ENCODE results near the gene EVI2B. TPM values are rescaled to one million over a fixed set of nuclear protein-coding genes. Genes with fewer than 3 reads are reported as not detected.

Gene EVI2B
- total RNA-seq, 4 donors from 2014 or later, result 1.4 to 21.0 (median 5.6) TPM

DNA sequence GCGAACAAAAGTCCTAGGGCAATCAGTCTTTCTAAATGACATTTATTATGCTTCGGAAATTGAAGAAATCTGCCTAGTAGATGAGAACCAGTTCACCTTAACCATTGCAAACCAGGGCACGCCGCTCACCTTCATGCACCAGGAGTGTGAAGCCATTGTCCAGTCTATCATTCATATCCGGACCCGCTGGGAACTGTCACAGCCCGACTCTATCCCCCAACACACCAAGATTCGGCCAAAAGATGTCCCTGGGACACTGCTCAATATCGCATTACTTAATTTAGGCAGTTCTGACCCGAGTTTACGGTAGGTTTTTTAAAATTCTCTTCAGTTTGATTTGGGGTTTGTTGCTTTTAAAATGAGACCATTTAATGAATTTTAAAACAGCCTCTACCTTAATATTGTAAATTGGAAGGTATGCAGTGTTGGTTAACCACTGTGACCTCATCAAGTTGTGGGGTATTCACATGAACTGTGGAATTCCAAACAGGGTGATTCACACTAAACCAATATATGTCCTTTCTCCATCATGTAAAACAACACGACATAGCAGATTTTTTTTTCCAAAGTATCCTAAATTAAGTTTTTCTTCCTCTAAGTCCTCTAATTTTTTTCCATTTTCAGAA lies 13.8 kb upstream of the EVI2B start:
- Histone ChIP-seq H3K36me3 (peaks cover 0 to 20% (median 8%) of the 10 kb centered on the region in 4 donors), H3K4me3 (no peak overlapping the region), H3K27me3 (no peaks in the 10 kb centered on the region), H3K27ac (no peak overlapping the region), H3K9me3 (no peaks in the 10 kb centered on the region), H3K4me1 (no peaks in the 10 kb centered on the region)
- intact Hi-C loops (cut with DNase I; ENCODE audit: low total_unique reads) (no loop called here), in situ Hi-C loops (cut with MboI; ENCODE audit: low pct_ligation_motif_present in 1 of 4, low pct_unique_long_range_greater_than_20kb in 1 of 4, low sequenced_read_pairs in 3 of 4) (no loop called here)
- TF ChIP-seq, protein P1, sequence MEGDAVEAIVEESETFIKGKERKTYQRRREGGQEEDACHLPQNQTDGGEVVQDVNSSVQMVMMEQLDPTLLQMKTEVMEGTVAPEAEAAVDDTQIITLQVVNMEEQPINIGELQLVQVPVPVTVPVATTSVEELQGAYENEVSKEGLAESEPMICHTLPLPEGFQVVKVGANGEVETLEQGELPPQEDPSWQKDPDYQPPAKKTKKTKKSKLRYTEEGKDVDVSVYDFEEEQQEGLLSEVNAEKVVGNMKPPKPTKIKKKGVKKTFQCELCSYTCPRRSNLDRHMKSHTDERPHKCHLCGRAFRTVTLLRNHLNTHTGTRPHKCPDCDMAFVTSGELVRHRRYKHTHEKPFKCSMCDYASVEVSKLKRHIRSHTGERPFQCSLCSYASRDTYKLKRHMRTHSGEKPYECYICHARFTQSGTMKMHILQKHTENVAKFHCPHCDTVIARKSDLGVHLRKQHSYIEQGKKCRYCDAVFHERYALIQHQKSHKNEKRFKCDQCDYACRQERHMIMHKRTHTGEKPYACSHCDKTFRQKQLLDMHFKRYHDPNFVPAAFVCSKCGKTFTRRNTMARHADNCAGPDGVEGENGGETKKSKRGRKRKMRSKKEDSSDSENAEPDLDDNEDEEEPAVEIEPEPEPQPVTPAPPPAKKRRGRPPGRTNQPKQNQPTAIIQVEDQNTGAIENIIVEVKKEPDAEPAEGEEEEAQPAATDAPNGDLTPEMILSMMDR (IDR thresholded peaks at IDR 0.05), result no peak
- TF ChIP-seq EP300 (IDR thresholded peaks at IDR 0.05; ENCODE audit: low read depth), result no peak
- no peak for TF ChIP-seq POLR2A (IDR thresholded peaks at IDR 0.05)
- no peak for TF ChIP-seq POLR2AphosphoS5 (IDR thresholded peaks at IDR 0.05)
- DNase-seq, result no peak
- 95 to 96% methylated on average over 9 to 12 of the region's 12 CpGs for WGBS, 2 donors (ENCODE audit: low coverage in 1 of 2)

DNA sequence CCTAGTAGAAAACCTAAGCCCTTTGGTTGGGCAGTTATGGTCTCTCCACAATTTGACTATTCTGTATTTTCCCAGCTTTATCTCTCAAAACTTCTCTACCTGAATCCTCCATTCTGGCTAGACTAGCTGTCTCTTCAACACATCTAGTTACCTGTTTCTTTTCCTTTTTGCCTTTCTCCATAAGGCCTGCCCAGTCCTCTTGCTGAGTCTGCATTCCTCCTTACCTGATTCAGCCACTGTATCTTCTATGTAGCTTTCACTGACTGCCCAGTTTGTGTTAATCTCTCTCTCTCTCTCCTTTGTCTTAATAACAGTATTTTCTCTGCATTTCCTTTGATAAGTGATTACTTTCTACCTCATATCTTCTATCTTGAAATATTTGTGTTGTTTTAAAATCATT lies 9.7 kb upstream of the EVI2B start:
- intact Hi-C loops (cut with DNase I; ENCODE audit: low total_unique reads), result no loop called here
- H3K36me3 ChIP-seq, result peaks cover 0 to 20% (median 5%) of the 10 kb centered on the region in 4 donors
- no peak overlapping the region for H3K27ac ChIP-seq
- TF ChIP-seq POLR2AphosphoS5 (IDR thresholded peaks at IDR 0.05) (no peak), EP300 (IDR thresholded peaks at IDR 0.05; ENCODE audit: low read depth) (no peak), POLR2A (IDR thresholded peaks at IDR 0.05) (no peak)
- TF ChIP-seq, protein P1 (IDR thresholded peaks at IDR 0.05), result no peak
- no peaks in the 10 kb centered on the region for H3K9me3 ChIP-seq
- no peaks in the 10 kb centered on the region for H3K27me3 ChIP-seq
- in situ Hi-C loops (cut with MboI; ENCODE audit: low pct_ligation_motif_present in 1 of 4, low pct_unique_long_range_greater_than_20kb in 1 of 4, low sequenced_read_pairs in 3 of 4), result no loop called here
- no peak overlapping the region for H3K4me3 ChIP-seq
- no peak for DNase-seq
- no peaks in the 10 kb centered on the region for H3K4me1 ChIP-seq

DNA sequence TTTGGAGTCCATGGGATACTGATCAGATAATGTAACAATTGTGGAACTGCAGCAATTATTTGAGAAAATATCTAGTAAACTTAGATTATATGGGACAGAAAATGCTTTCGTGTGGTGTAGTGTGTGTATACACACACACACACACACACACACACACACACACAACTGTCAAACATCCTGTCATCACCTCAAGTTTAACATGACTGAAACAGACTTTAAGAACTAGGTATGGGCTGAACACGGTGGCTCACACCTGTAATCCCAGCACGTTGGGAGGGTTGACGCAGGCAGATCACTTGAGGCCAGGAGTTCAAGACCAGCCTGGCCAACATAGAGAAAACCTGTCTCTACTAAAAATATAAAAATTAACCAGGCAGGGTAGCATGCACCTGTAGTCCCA lies 8.1 kb upstream of the EVI2B start:
- intact Hi-C loops (cut with DNase I; ENCODE audit: low total_unique reads) (no loop called here), in situ Hi-C loops (cut with MboI; ENCODE audit: low pct_ligation_motif_present in 1 of 4, low pct_unique_long_range_greater_than_20kb in 1 of 4, low sequenced_read_pairs in 3 of 4) (no loop called here)
- H3K4me1 ChIP-seq, result no peaks in the 10 kb centered on the region
- H3K27ac ChIP-seq, result peak overlapping the region in 2 of 4 donors; percentile 47 to 78
- TF ChIP-seq POLR2A (IDR thresholded peaks at IDR 0.05), result no peak
- no peak for TF ChIP-seq EP300 (IDR thresholded peaks at IDR 0.05; ENCODE audit: low read depth)
- no peak for TF ChIP-seq POLR2AphosphoS5 (IDR thresholded peaks at IDR 0.05)
- TF ChIP-seq, protein P1 (IDR thresholded peaks at IDR 0.05), result no peak
- no peak overlapping the region for H3K4me3 ChIP-seq
- WGBS, 2 donors (ENCODE audit: low coverage in 1 of 2), result 83 to 85% methylated on average over 1 to 4 of the region's 4 CpGs
- H3K27me3 ChIP-seq, result no peaks in the 10 kb centered on the region
- no peaks in the 10 kb centered on the region for H3K9me3 ChIP-seq
- no peak for DNase-seq
- H3K36me3 ChIP-seq, result peaks cover 0 to 14% (median 5%) of the 10 kb centered on the region in 4 donors

DNA sequence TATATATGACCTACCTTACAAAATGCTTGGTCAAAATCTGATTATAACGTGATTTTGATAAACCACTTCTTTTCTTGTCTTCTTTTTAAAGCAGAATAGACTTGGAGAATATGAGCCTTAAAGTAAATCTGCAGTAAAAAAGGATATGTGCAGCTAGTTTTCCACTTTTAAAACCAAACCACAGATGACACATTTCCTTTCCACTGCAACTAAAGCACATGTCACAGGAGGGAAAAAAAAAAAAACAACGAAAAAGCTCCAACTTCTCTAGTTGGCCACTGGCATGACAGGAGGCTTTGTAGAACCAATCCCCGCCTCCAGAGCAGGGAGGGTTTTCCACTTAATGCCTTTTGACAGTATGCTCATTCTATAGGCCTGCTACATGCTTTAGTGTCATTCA lies 7.6 kb upstream of the EVI2B start, which contains the start of gene EVI2A:
TSS of gene EVI2A (minus strand) at position 142 of the 400 bp plus-strand sequence. CDS start 2,609 bp downstream, outside the sequence.
- intact Hi-C loops (cut with DNase I; ENCODE audit: low total_unique reads), result no loop called here
- Histone ChIP-seq H3K27ac (peak within 1 kb of the TSS; percentile 45 to 78 (median 58)), H3K9me3 (no peaks in the 10 kb centered on the region), H3K27me3 (no peaks in the 10 kb centered on the region), H3K36me3 (peaks cover 0 to 13% (median 4%) of the 10 kb centered on the region in 4 donors), H3K4me3 (peak within 1 kb of the TSS in 3 of 4 donors; percentile 9 to 30 (median 9)), H3K4me1 (peaks cover 0 to under 1% (median 0%) of the 10 kb centered on the region in 4 donors)
- DNase-seq, result peak; percentile 42
- TF ChIP-seq, protein P1 (IDR thresholded peaks at IDR 0.05), result no peak
- TF ChIP-seq EP300 (IDR thresholded peaks at IDR 0.05; ENCODE audit: low read depth) (no peak), POLR2AphosphoS5 (IDR thresholded peaks at IDR 0.05) (peak in 2 of 3 donors; percentile 67 to 73), POLR2A (IDR thresholded peaks at IDR 0.05) (peak; percentile 60)
- WGBS, 2 donors (ENCODE audit: low coverage in 1 of 2), result 57 to 60% methylated on average over 3 of the region's 3 CpGs
- in situ Hi-C loops (cut with MboI; ENCODE audit: low pct_ligation_motif_present in 1 of 4, low pct_unique_long_range_greater_than_20kb in 1 of 4, low sequenced_read_pairs in 3 of 4), result no loop called here

Data from transverse colon (tissue), 4 donors.